RWPE2 (cell line): ENCODE data around the gene ST7.

ENCODE experiments used
- ATAC-seq: fragments of 200-7000 bp; cut with Tn5 transposase; 3 replicates; pipeline ENCODE4 v1.9.1; 2021; ENCODE audit warnings: low read depth
- DNase-seq: peaks from one replicate; pipeline ENCODE4 v3.0.0-alpha.2; 2020; ENCODE audit warnings: low spot score
- H3K27ac ChIP-seq: fragments of 450-650 bp; 2 replicates; pipeline ENCODE4 v1.5.1; 2017; ENCODE audit warnings: mild to moderate bottlenecking; ENCODE audit not compliant: poor library complexity, severe bottlenecking
- H3K27me3 ChIP-seq: fragments of 250-450 bp; sonication (Bioruptor Pico); 2 replicates; pipeline ENCODE4 v1.5.1; 2021; ENCODE audit warnings: mild to moderate bottlenecking, moderate library complexity; ENCODE audit not compliant: insufficient read depth, poor library complexity, severe bottlenecking
- H3K36me3 ChIP-seq: fragments of 250-450 bp; sonication (Bioruptor Pico); 2 replicates; pipeline ENCODE4 v1.5.1; 2020; ENCODE audit warnings: low read depth, mild to moderate bottlenecking, moderate library complexity
- H3K4me1 ChIP-seq: fragments of 250-450 bp; sonication (Bioruptor Pico); 2 replicates; pipeline ENCODE4 v1.5.1; 2021; ENCODE audit warnings: mild to moderate bottlenecking, moderate library complexity; ENCODE audit not compliant: insufficient read depth, poor library complexity, severe bottlenecking
- H3K4me3 ChIP-seq: fragments of 250-450 bp; sonication (Bioruptor Pico); 2 replicates; pipeline ENCODE4 v1.5.1; 2021; ENCODE audit warnings: mild to moderate bottlenecking, moderate library complexity; ENCODE audit not compliant: severe bottlenecking
- H3K9me3 ChIP-seq: fragments of 250-450 bp; sonication (Bioruptor Pico); 2 replicates; pipeline ENCODE4 v1.5.1; 2021; ENCODE audit warnings: mild to moderate bottlenecking, moderate library complexity; ENCODE audit not compliant: severe bottlenecking
- TF ChIP-seq, protein P1 (sequence below): fragments of 450-650 bp; IDR thresholded peaks from one replicate; pipeline ENCODE4 v1.5.1; 2017; ENCODE audit warnings: mild to moderate bottlenecking, moderate library complexity; ENCODE audit not compliant: poor library complexity, severe bottlenecking

Gene ST7

DNA sequence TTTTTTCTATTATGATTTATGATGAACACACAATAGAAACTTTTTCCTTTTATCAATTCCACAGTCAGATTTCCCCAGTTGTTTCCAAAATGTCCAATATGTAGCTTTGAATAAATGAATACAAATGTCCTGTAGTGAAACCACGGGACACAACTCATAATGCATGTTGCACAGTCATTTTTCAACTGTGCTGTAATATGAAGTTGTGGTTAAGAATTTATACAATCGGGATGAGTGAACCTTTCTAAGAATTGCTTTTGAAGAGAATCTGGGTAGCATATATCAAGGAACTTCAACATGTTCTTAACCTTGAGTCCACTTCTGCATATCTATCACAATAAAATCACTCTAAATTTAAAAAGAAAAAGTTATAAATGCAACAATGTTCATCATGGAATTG is 14.6 kb upstream of the ST7 start:
- TF ChIP-seq, protein P1, sequence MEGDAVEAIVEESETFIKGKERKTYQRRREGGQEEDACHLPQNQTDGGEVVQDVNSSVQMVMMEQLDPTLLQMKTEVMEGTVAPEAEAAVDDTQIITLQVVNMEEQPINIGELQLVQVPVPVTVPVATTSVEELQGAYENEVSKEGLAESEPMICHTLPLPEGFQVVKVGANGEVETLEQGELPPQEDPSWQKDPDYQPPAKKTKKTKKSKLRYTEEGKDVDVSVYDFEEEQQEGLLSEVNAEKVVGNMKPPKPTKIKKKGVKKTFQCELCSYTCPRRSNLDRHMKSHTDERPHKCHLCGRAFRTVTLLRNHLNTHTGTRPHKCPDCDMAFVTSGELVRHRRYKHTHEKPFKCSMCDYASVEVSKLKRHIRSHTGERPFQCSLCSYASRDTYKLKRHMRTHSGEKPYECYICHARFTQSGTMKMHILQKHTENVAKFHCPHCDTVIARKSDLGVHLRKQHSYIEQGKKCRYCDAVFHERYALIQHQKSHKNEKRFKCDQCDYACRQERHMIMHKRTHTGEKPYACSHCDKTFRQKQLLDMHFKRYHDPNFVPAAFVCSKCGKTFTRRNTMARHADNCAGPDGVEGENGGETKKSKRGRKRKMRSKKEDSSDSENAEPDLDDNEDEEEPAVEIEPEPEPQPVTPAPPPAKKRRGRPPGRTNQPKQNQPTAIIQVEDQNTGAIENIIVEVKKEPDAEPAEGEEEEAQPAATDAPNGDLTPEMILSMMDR = no peak
- DNase-seq (no peak), ATAC-seq (no peak)
- H3K9me3 ChIP-seq = no peaks in the 10 kb centered on the region
- no peak overlapping the region for H3K4me3 ChIP-seq
- H3K36me3 ChIP-seq = no peaks in the 10 kb centered on the region
- no peak overlapping the region for H3K27ac ChIP-seq
- H3K27me3 ChIP-seq = no peaks in the 10 kb centered on the region
- no peaks in the 10 kb centered on the region for H3K4me1 ChIP-seq

DNA sequence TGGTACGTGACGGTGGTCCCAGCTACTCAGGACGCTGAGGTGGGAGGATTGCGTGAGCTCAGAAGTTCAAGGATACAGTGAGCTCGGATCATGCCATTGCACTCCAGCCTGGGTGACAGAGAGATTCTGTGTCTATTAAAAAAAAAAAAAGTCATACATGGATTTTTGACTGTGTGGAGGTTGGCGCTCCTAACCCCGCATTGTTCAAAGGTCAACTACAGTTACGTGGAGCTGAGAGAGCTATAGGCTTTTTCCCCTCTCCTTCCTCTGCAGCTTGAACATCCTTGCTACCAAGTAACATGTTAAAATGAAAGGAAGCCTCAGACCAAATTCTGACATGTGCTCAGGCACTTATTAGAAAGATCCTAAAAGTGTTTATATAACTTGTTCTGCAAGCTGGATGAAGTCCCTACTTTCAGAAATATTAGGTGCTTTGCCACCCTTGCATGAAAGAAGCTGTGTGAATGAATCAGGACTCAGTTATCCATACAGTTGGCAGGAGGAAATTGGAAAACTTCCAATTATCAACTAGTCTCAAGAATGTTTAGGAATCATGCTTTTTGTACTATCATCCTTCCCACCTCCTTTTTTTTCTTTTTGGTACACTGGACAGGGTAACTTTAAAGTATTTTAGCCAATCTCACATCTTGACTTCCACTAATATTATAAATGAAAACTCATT is 12.5 kb upstream of the ST7 start:
- DNase-seq (no peak), ATAC-seq (no peak)
- Histone ChIP-seq H3K4me1 (no peaks in the 10 kb centered on the region), H3K9me3 (no peaks in the 10 kb centered on the region), H3K4me3 (no peak overlapping the region), H3K27ac (no peak overlapping the region), H3K27me3 (no peaks in the 10 kb centered on the region), H3K36me3 (no peaks in the 10 kb centered on the region)
- TF ChIP-seq, protein P1 = no peak

DNA sequence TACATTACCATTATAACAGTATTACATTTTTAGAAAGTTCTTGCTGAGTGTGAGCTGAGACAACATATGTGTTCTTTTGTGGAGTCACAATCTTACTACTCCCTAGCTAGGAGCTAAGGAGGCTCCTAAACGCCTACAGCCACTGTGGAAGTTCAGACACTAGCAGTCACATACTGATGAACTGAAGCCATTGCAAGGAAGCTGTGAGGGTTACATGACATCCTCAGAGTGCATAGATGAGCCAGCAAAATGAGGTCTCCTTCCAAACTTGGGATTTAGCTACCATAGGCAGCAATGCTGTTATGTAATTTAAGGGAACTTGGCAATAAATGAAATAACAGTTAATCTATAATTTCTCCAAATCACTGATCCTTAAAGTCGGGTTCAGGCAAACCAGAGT is 10.8 kb upstream of the ST7 start:
- Histone ChIP-seq H3K9me3 (no peaks in the 10 kb centered on the region), H3K4me3 (no peak overlapping the region), H3K4me1 (no peaks in the 10 kb centered on the region), H3K36me3 (no peaks in the 10 kb centered on the region), H3K27ac (no peak overlapping the region), H3K27me3 (no peaks in the 10 kb centered on the region)
- no peak for ATAC-seq
- DNase-seq = no peak
- TF ChIP-seq, protein P1 = no peak

DNA sequence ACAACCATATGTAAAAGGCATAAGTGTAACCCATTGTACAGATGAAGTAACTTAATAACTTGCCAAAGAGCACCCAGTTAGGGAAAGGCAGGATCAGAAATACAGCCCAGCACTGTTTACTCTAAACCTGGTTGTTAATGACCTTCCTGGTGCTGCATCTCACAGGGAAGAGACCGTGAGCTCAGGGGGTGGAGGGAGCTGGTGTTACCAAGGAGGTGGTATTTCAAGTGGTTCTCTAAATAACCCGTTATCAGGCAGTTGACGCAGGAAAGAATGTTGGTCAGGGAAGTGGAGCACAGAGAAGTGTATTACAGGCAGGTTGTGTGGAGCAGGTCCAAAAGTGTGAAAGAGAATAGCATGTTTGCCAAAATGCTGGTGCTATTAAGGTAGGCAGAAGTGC is 4.4 kb upstream of the ST7 start:
- no peak for DNase-seq
- ATAC-seq = no peak
- H3K4me1 ChIP-seq = peaks cover 10% of the 10 kb centered on the region
- H3K4me3 ChIP-seq = no peak overlapping the region
- H3K9me3 ChIP-seq = no peaks in the 10 kb centered on the region
- no peaks in the 10 kb centered on the region for H3K36me3 ChIP-seq
- TF ChIP-seq, protein P1 = no peak
- no peak overlapping the region for H3K27ac ChIP-seq
- no peaks in the 10 kb centered on the region for H3K27me3 ChIP-seq
